Measurements from ENCODE around the gene POLK.
"Not testable (repeated sequence)": the region's sequence is repeated elsewhere in the genome, so short reads cannot be mapped to it uniquely, and the experiment has no call there.

The POLK gene

DNA sequence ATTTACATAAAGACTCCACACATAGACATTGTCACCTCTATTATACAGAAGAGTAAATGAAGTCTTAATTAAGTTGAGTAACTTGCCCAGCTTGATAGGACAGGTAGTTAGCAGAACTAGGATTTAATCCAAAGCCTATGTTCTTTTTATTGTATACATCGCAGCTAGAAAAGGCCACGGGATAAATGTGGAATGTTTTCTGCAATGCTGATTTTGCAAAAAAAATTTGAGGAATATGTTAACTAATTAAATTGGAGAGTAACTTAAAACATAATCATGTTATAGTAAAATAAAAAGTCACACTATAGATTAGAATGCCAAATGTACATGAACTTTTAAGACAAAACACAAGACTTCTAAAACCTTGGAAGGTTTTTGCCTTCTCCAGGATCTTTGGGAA lies 41.1 kb downstream of the POLK start:
- DNase-seq: no peak

DNA sequence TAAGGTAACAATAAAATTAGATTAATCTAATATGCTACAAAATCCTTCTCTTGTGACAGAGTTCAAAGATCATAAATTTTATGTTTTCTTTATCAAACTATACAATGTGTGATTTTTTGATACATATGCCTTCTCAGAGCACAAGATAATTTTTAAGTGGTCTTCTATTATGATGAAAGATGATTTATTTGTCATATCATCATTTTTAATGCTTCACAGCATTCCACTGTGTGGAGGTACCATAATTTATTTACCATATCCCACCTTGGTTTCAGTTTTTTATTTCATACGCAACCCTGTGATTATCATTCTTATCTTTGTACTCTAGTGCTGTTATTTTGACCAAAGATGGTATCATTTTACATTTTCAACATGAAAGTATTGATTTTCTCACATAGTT lies 41.7 kb downstream of the POLK start:
- DNase-seq: no peak

DNA sequence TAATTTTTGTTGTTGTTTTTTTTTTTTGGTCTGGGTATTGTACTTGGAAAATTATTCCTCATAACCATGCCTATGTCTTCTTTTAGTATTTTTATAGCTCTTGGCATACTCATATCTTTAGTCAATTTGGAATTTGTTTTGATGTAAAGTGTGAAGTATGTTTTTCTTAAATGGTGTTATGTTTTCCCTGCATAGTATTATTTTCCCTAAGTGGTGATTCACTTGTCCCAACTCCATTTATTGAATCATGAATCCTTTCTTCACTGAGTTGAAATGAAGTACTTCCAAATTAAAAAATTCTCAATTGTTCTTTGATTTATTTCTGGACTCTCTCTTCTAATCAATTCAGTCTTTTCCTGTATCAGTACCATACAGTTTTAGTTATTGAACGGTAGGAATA lies 46.5 kb downstream of the POLK start:
- no peak for DNase-seq

DNA sequence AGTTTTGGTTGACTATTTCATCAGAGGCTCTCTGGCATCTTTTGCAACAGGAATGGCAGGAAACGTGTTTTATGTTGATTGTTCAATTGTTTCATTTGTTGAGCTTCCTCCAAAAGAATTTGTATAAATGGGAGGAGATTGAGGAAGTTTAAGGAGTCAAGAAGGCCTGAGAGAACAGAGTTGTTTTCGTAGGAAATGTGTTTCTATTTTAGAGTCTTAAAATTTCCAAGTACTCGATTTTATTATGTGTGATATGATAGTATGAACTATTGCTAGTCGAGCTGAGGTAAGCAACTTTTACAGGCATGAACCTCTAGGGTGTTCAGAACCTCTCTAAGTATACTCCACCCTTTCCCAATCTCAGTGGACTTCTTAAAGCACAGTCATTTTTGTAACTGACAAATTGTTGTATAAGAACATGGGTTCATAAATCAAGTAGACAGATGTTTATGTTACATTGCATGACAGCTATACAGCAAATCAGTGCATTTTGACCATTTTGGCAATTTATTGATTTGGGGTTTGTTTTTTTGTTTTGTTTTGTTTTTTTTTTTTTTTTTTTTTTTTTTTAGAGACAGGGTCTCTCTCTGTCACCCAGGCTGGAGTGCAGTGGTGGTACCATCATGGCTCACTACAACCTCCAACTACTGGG lies 47.4 kb downstream of the POLK start:
- DNase-seq: no peak

DNA sequence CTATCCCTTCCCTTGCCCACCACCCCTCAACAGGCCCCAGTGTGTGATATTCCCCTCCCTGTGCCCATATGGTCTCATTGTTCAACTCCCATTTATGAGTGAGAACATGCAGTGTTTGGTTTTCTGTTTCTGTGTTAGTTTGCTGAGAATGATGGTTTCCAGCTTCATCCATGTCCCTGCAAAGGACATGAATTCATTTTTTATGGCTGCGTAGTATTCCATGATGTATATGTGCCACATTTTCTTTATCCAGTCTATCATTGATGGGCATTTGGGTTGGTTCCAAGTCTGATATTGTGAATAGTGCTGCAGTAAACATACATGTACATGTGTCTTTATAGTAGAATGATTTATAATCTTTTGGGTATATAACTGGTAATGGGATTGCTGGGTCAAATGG lies 49.0 kb downstream of the POLK start:
- not testable (repeated sequence) for DNase-seq

DNA sequence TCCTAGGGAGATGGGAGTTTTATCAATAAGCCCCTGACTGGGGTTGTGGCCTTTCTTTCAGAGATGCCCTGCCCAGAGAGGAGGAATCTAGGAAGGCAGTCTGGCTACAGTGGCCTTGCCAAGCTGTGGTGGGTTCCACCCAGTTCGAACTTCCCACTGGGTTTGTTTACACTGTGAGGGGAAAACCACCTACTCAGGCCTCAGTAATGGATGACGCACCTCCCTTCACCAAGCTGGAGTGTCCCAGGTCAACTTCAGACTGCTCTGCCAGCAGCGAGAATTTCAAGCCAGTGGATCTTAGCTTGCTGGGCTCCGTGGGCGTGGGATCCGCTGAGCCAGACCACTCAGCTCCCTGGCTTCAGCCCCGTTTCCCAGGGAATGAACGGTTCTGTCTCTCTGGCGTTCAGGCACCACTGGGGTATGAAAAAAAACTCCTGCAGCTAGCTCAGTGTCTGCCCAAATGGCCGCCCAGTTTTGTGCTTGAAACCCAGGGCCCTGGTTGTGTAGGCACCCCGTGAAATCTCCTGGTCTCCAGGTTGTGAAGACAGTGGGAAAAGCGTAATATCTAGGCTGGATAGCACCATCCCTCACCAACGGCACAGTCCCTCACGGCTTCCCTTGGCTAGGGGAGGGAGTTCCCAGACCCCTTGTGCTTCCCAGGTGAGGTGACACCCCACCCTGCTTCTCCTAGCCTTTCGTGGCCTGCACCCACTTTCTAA lies 54.5 kb downstream of the POLK start:
- not testable (repeated sequence) for DNase-seq

DNA sequence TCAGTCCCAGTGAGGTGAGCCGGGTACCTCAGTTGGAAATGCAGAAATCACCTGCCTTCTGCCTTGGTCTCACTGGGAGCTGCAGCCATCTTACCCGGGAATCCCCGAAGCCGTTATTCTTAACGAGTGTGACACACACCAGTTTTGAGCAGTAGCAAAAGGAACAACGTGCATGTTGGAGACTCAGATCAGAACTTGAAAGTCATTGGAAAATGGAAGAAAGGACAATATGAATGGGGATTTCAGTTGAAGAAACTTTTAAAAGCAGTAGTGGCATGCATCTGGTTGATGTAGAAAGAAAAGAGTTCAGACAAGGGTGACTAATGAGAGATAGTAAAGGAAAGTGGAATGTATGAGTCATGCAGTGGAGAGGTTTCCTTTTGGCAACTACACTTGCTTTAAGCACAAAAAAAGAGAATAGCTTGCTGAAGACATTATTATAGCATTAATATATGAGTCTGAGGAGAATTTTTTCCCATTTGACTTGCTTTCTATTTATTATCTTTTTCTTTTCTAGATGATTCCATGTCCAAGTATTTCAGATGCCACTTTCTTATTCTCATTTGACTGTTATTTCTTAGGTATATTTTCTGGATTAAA lies 55.1 kb downstream of the POLK start:
- DNase-seq: peak in 1 of 2 donors; percentile 22

DNA sequence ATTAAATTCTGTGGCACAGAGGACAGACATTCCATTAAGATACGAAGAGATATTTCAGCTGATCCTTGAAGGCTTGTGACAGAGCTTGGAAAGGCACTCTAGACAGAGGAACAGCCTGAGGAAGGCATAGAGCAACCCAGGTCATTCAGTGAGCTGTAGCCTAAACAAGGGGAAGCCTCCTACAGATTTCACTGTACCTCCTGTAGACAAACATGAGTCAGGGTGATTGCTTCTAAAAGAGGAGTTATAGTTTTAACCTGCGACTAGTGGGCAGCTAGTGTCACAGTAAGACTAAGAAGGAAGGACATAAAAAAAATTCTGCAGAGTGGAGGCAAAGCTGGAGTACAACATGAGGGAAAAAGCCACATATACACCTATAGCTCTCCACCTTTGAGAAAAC lies 56.0 kb downstream of the POLK start:
- no peak for DNase-seq

DNA sequence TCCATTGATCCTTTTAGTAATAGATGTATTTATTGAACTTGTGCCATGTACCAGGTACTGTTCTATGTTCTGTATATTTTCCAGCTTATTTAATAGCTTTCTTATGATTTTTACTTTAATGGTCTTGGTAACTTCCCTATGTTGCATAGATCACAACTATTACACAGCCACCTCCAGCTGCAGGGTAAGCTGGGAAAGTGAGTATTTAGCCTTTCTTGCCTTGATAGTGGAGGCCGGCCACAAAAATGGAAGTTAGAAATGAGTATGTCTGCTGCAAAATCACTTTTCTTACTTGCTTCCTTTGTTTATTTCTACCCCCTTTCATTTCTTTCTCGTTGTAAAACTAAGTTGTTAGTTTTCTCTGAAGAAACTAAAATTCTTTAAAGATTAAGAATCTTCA lies 56.5 kb downstream of the POLK start:
- DNase-seq: no peak

DNA sequence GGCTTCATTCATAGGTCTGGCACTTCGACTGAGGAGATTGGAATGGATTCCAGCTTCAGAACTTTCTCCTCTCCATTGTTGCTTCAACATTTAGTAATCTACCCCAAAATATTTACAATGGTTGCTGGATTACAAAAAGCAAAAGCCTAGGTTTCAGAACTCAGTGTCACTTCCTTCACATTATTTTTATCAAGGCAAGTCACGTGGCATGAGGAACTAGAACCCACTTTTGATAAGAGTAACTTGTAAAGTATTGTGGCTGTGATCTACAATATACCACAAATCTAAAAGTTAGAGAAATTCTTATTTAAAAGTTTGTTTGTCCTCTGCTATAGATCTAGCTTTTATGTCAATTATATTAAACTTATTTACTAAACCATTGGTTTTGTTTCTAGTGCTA lies 59.9 kb downstream of the POLK start:
- DNase-seq: no peak

DNA sequence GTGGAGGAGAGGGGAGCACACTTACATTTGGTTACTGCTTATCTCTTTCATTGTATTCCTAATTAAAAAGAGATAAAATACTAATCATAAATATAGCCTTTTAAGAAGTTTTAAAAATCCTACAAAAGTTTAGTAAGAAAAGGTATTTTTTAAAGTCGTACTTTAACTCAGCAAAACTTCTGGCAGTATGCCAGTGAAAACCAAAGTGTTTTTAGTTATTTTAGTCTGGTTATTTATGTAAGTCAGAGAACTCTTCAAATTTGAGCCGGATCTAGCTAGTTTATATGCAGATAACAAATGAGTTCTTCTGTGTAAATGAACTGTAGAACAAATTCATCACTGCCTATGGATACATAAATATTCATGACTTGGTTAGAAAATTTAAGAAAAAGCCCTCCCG lies 63.1 kb downstream of the POLK start:
- DNase-seq: no peak

DNA sequence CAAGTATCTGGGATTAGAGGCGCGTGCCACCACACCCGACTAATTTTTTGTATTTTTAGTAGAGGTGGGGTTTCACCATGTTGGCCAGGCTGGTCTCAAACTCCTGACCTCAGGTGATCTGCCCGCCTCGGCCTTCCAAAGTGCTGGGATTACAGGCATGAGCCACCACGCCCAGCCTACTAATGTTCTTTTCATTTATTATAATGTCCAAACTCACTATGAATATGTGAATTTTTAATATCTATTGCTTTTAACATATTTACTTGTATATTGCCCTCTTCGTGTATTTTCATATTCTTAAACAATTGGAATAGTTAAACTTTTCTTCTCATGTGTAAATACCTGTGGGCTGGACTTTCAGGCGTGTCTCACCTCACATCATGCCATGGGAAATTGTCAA lies 66.6 kb downstream of the POLK start:
- not testable (repeated sequence) for DNase-seq

DNA sequence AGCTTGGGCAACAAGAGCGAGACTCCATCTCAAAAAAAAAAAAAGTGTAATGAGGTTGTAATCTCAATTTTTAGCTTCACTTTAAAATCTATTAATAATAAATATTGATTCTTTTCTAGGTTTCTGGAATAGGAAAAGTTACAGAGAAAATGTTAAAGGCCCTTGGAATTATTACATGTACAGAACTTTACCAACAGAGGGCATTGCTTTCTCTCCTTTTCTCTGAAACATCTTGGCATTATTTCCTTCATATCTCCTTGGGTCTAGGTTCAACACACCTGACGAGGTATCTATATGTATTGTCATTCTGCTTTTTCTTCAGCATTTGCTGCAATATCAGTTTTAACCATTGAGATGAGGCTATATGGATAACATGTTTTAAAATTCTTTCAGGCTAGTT lies 73.0 kb downstream of the POLK start:
- no peak for DNase-seq

DNA sequence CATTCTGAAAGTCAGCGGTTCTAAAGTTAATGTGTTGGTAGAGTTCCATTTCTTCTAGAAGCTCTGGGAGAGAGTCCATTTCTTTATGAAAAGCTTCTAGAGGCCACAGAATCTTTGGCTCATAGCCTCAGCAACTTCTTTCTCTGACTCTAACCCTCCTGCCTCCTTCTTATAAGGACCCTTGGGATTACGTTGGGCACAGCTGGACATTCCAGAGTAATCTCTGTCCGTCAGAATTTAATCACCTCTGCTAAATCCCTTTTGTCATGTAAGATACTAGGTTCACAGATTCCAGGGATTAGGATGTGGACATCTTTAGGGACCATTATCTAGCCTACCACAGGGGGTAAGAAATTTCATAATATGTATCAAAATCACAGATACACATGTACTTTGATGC lies 77.0 kb downstream of the POLK start:
- no peak for DNase-seq

DNA sequence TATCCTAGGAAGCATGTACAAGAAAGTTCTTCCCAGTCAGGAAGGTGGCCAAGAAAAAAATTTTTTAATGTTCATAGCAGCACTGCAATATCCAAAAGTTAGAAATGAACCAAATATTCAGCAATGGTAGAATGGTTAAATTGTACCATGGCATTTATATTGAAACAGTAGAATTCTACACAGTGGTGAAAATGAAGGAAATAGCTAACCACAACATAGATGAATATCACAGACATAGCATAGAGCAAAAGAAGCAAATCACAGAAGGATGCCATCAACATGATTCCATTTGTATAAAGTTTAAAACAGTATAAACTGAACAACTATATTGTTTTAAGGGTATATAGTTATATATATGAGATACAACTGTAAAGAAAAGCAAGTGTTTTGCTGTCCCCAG lies 88.8 kb downstream of the POLK start:
- DNase-seq: no peak

DNA sequence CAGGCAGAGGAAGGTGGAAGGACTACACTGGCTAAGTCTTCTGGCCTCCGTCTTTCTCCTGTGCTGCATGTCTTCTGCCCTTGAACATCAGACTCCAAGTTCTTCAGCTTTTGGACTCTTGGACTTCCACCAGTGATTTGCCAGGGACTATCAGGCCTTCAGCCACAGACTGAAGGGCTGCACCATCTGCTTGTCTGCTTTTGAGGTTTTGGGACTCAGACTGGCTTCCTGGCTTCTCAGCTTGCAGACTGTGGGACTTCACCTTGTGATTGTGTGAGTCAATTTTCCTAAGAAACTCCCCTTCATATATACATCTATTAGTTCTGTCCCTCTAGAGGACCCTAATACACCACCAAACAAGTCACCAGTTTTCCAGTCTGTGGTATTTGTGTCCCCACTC lies 89.9 kb downstream of the POLK start:
- no peak for DNase-seq

DNA sequence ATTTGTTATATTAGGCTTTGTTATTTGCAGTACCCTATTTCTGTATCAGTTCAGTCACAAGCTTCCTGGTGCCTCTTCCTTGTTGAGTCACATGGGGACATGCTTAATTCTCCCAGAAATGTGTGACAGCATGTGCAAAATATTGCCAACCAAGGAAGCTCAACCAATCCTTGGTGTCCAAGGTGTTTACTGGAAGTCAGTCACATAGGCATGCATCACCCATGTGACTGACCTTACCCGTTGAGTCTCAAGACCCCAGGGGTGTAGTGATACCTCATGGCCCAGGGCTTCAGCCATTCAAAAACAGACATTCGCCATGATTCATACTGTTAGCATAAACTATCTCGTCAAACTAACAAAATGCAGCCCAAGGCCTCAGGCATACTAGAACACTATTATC lies 90.3 kb downstream of the POLK start:
- DNase-seq: no peak

DNA sequence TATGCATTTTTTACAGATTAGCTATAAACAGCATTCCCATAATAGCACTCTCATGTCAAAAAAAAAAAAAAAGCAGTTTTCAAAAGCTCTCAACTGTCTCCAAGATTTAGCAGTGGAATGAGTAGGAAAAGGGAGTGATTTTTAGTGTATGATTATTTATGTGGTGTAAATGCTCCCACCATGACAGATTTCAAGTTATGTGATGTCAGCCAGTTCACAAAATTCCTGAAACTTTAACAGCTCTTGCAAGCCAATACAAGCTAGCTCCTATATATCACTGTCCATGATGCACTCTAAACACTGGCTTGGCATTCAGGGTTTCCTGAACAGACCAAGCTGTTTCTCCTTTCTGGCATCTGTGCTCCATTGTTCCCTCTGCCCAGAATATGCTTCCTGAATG lies 91.7 kb downstream of the POLK start:
- DNase-seq: no peak

DNA sequence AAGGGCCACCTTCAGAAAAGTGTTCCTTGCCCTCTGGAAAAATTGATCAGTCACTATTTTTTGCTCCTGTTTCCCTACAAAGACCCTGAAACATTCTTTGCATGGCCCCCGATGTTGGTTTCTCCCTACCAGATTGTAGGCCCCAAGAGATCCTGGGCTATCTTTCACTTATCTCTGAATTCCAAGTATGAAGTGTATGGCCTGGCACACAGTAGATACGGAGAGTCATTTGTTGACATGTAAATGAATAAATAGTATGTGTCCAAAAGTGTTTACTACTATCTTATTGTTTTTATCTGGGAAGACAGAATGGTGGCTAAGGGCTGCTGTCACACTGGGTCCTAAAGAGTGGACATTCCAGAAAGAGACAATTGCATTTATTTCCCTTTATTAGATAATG lies 92.1 kb downstream of the POLK start:
- no peak for DNase-seq

DNA sequence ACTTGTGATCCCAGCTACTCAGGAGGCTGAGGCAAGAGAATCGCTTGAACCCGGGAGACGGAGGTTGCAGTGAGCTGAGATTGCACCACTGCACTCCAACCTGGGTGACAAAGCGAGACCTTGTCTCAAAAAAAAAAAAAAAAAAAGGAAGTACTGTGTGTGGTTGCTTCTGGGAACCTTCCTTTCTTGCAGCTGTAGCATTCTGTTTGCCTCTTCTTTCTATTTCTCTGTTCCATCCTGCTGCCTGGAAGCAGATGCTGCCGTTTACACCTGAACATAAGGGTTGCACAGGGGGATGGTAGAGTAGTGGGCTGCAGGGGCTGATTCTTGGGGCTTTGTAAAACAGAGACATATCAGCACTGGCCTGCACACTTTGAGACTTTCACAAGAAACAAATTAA lies 95.7 kb downstream of the POLK start:
- DNase-seq: not testable (repeated sequence)

DNA sequence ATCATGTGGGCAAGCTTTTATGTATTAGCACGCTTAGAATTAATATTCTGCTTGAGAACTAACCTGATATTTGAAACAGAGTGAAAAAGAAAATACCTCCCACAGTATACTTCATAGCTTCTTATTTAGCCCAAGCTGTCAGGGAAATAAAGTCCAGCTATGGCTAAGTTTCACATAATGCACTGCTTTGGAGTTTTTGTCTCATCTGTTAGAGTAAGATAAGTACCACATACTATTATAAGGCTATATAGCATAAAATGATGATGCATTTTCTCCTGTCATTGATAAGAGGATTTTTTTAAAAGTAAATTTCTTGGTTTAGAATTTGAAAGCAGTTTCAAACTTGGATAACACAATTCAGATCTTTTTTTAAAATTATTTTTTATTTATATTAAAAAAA lies 97.2 kb downstream of the POLK start:
- DNase-seq: no peak

DNA sequence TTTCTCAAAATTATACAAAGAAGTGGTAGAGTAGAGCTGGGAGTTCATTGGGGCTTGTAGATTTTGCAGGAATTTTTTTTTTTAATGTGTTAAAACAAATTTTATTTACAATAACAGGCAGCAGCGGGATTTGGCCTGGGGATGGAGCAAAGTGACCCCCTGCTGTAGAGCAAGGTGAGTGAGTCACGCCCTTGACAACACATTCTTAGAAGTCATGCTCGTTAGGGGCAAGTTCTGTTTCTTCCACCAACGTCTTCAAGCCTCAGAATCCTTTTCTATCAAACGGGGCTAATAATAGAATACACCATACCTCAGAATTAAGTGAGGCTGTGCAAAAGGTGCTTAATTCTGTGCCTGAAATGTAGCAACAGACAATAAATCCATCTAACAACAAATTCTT lies 98.5 kb downstream of the POLK start:
- DNase-seq: no peak

DNA sequence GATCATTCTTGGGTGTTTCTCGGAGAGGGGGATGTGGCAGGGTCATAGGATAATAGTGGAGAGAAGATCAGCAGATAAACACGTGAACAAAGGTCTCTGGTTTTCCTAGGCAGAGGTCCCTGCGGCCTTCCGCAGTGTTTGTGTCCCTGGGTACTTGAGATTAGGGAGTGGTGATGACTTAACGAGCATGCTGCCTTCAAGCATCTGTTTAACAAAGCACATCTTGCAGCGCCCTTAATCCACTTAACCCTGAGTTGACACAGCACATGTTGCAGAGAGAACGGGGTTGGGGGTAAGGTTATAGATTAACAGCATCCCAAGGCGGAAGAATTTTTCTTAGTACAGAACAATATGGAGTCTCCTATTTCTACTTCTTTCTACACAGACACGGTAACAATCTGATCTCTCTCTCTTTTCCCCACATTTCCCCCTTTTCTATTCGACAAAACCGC lies 99.2 kb downstream of the POLK start:
- not testable (repeated sequence) for DNase-seq
